Psoas muscle (tissue), 8 donors: ENCODE results near the gene PMIS2. TPM values are rescaled to one million over a fixed set of nuclear protein-coding genes. Genes with fewer than 3 reads are reported as not detected.

Source experiments
- ATAC-seq, 4 donors: fragments of 200-7000 bp; cut with Tn5 transposase; one replicate each; pipeline ENCODE4 v1.9.1; 2020; ENCODE audit warnings: moderate library complexity in 3 of 4, mild to moderate bottlenecking in 2 of 4
- DNase-seq, 2 donors: peaks; one replicate each; pipeline ENCODE4 v3.0.0-alpha.2; 2020
- H3K27ac ChIP-seq: fragments of 200-600 bp; one replicate; pipeline ENCODE4 v1.8.0; 2022
- H3K27me3 ChIP-seq, 3 donors: fragments of 200-600 bp in 1 of 3; one replicate each; pipeline versions ENCODE4 v1.6.1 to v1.8.0; 2013 to 2022; ENCODE audit warnings: low read length in 2 of 3, mild to moderate bottlenecking in 2 of 3, moderate library complexity in 1 of 3; ENCODE audit not compliant: insufficient read depth in 3 of 3
- H3K36me3 ChIP-seq, 2 donors: fragments of 200-600 bp in 1 of 2; one replicate each; pipeline versions ENCODE4 v1.6.1 to v1.8.0; 2013 to 2022; ENCODE audit warnings: low read depth in 1 of 2, mild to moderate bottlenecking in 1 of 2, moderate library complexity in 1 of 2; ENCODE audit not compliant: insufficient read depth in 1 of 2
- H3K4me1 ChIP-seq: fragments of 200-600 bp; one replicate; pipeline ENCODE4 v1.8.0; 2022
- H3K4me3 ChIP-seq: fragments of 200-600 bp; one replicate; pipeline ENCODE4 v1.8.0; 2022; ENCODE audit warnings: mild to moderate bottlenecking
- H3K9me3 ChIP-seq: fragments of 200-600 bp; one replicate; pipeline ENCODE4 v1.8.0; 2022
- CTCF ChIP-seq: fragments of 200-600 bp; IDR thresholded peaks from one replicate; pipeline ENCODE4 v1.8.0; 2022; ENCODE audit warnings: antibody characterized with exemption
- WGBS, 3 donors: extraction: QIAGEN DNeasy Blood & Tissue Kit; methylation state at CpG; one replicate each; pipeline versions ENCODE4 v1.1.6 to v1.1.7; 2013; 5-methylcytosine and 5-hydroxymethylcytosine counted together
- intact Hi-C, 2 donors: fragments of 100-400 bp; cut with DNase I; formaldehyde crosslinking; loops; one replicate each; pipeline versions ENCODE4 v1.11.0 to v1.14.2; 2022
- polyA plus RNA-seq, 3 donors: library from polyadenylated mRNA; stranded (reverse); fragments of 200-250 nt; gene quantifications; one replicate each; pipeline ENCODE4 v1.2.3, GENCODE V29; 2013
- total RNA-seq, 4 donors: library from RNA; stranded (reverse); fragmentation: NEBNext Ultra II Directional in 2 of 4; extraction: Animal tissue kit (Norgen Biotek cat#: 25700) in 2 of 4; gene quantifications; one replicate each; pipeline versions ENCODE4 v1.2.1 to v1.2.4, GENCODE V29; 2021 to 2023
- donor health status: healthy with polysubstance abuse.
- donor health status: DM: no; HTN: no; CAD: no; lungs with moderate emphysema.
- donor health status: Bipolar disorder and iron deficiency.
- donor health status: healthy.
- donor health status: DM: yes; HTN: yes; CAD: no.
- donor health status: DM: no; HTN: no; CAD: no.
- donor health status: DM: no; HTN: no; CAD: no.
- donor health status: DM: yes; HTN: yes; CAD: no.

PMIS2 gene
- total and polyA plus RNA-seq, 7 donors: not detected

- DNase-seq: no peak
- intact Hi-C loops: no loop called here
- TF ChIP-seq CTCF: no peak
- Histone ChIP-seq H3K4me1 (no peaks in the 10 kb centered on the region), H3K36me3 (no peaks in the 10 kb centered on the region), H3K4me3 (no peak overlapping the region), H3K9me3 (peaks cover 15% of the 10 kb centered on the region), H3K27ac (no peak overlapping the region), H3K27me3 (peaks cover 2 to 13% (median 6%) of the 10 kb centered on the region in 3 donors)
- no peak for ATAC-seq
- 79 to 83% (median 79%) methylated on average over 1 of the region's 1 CpG for WGBS, 3 donors
These were observed 8.1 kb upstream of the PMIS2 start for GRCh38 chr19:35577918-35578317.

GRCh38 chr19:35578707-35579106 lies 7.3 kb upstream of the PMIS2 start:
- WGBS, 3 donors: 63 to 70% (median 69%) methylated on average over 7 of the region's 7 CpGs
- intact Hi-C loops: no loop called here
- H3K4me1 ChIP-seq: no peaks in the 10 kb centered on the region
- H3K27ac ChIP-seq: no peak overlapping the region
- peaks cover 15% of the 10 kb centered on the region for H3K9me3 ChIP-seq
- no peak overlapping the region for H3K4me3 ChIP-seq
- H3K27me3 ChIP-seq: peaks cover 2 to 13% (median 6%) of the 10 kb centered on the region in 3 donors
- no peaks in the 10 kb centered on the region for H3K36me3 ChIP-seq
- DNase-seq (no peak), ATAC-seq (no peak)
- TF ChIP-seq CTCF: no peak

- no peak overlapping the region for H3K4me3 ChIP-seq
- peaks cover 2 to 14% (median 2%) of the 10 kb centered on the region in 3 donors for H3K27me3 ChIP-seq
- H3K4me1 ChIP-seq: no peaks in the 10 kb centered on the region
- H3K36me3 ChIP-seq: no peaks in the 10 kb centered on the region
- intact Hi-C loops: no loop called here
- ATAC-seq: no peak
- no peaks in the 10 kb centered on the region for H3K9me3 ChIP-seq
- no peak for DNase-seq
- H3K27ac ChIP-seq: no peak overlapping the region
- 75 to 85% (median 80%) methylated on average over 1 of the region's 1 CpG for WGBS, 3 donors
- TF ChIP-seq CTCF: no peak
These were observed 3.2 kb upstream of the PMIS2 start for GRCh38 chr19:35582760-35583159.

- DNase-seq: no peak
- no peak for TF ChIP-seq CTCF
- no peak for ATAC-seq
- H3K9me3 ChIP-seq: no peaks in the 10 kb centered on the region
- H3K27ac ChIP-seq: no peak overlapping the region
- H3K4me1 ChIP-seq: no peaks in the 10 kb centered on the region
- WGBS, 3 donors: 24 to 32% (median 28%) methylated on average over 1 of the region's 1 CpG
- intact Hi-C loops: no loop called here
- no peaks in the 10 kb centered on the region for H3K36me3 ChIP-seq
- H3K27me3 ChIP-seq: peaks cover 0 to 12% (median 2%) of the 10 kb centered on the region in 3 donors
- no peak overlapping the region for H3K4me3 ChIP-seq
These were observed 1.3 kb downstream of the PMIS2 start for GRCh38 chr19:35587321-35587720.

GRCh38 chr19:35590875-35591274 lies 4.9 kb downstream of the PMIS2 start:
- intact Hi-C loops: no loop called here
- 65 to 73% (median 70%) methylated on average over 3 of the region's 3 CpGs for WGBS, 3 donors
- H3K9me3 ChIP-seq: no peaks in the 10 kb centered on the region
- H3K4me1 ChIP-seq: no peaks in the 10 kb centered on the region
- no peak overlapping the region for H3K27ac ChIP-seq
- peaks cover 0 to 6% (median 2%) of the 10 kb centered on the region in 3 donors for H3K27me3 ChIP-seq
- DNase-seq (no peak), ATAC-seq (no peak)
- no peaks in the 10 kb centered on the region for H3K36me3 ChIP-seq
- no peak for TF ChIP-seq CTCF
- H3K4me3 ChIP-seq: no peak overlapping the region
